Measurements from ENCODE around the gene SGK1. TPM values are rescaled to one million over a fixed set of nuclear protein-coding genes. Genes with fewer than 3 reads are reported as not detected.

The SGK1 gene
- polyA plus RNA-seq, 1 donor (not counting 4 experiments of a cell fraction or from before 2014, with no cell fraction given) = 156 TPM

DNA sequence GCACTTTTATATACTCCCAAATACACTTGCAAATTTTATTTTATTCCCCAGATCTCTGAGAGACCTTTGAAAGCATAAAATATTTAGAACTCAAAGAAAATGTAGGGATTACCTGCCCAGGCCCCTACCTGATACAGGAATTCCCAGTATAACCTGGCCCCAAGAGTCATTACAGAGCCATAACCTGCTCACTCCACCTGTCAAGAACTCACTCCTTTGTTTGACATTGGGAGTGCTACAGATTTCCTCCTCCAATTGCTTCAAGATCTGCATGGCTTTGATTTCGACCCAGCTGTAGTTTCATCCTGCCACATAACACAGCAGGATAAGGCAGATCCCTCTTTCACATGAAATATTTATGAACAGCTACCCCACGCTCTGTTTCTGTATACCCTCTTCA is 169.3 kb downstream of the SGK1 start:
- no peak for FAIRE-seq
- Histone ChIP-seq H2AFZ (ENCODE audit: control insufficient read depth, low read length) (no peak overlapping the region), H3K79me2 (ENCODE audit: control insufficient read depth, insufficient read depth, low read length) (no peaks in the 10 kb centered on the region), H3K4me3 (ENCODE audit: control insufficient read depth in 2 of 3, extremely low read depth in 1 of 3, insufficient read depth in 2 of 3, low read depth in 1 of 3, low read length in 3 of 3) (no peak overlapping the region), H4K20me1 (ENCODE audit: control insufficient read depth, extremely low read depth, insufficient read depth, low read length) (no peaks in the 10 kb centered on the region), H3K9me1 (ENCODE audit: control insufficient read depth, extremely low read depth, insufficient read depth, low read length) (no peaks in the 10 kb centered on the region), H3K27me3 (ENCODE audit: control insufficient read depth, extremely low read depth, insufficient read depth, low read length) (no peaks in the 10 kb centered on the region), H3K9me3 (ENCODE audit: control insufficient read depth, low read depth, low read length) (no peaks in the 10 kb centered on the region), H3K4me2 (ENCODE audit: control insufficient read depth, extremely low read depth, insufficient read depth, low read depth, low read length) (no peak overlapping the region), H3K36me3 (ENCODE audit: control insufficient read depth in 2 of 2, extremely low read depth in 1 of 2, insufficient read depth in 2 of 2, low read length in 2 of 2) (no peaks in the 10 kb centered on the region), H3K9ac (ENCODE audit: control insufficient read depth, extremely low read depth, insufficient read depth, low read length) (no peak overlapping the region), H3K27ac (ENCODE audit: control insufficient read depth, insufficient read depth, low read length) (no peak overlapping the region), H3K4me1 (ENCODE audit: control insufficient read depth, extremely low read depth, insufficient read depth, low read length) (no peaks in the 10 kb centered on the region)
- no peak for DNase-seq (ENCODE audit: low read depth, low spot score)
- dilution Hi-C loops (cut with MboI; ENCODE audit: extremely low pct_ligation_motif_present, low sequenced_read_pairs) = no loop called here
- TF ChIP-seq EZH2 (IDR thresholded peaks at IDR 0.05; ENCODE audit: low read length) = no peak
- TF ChIP-seq, protein P1, sequence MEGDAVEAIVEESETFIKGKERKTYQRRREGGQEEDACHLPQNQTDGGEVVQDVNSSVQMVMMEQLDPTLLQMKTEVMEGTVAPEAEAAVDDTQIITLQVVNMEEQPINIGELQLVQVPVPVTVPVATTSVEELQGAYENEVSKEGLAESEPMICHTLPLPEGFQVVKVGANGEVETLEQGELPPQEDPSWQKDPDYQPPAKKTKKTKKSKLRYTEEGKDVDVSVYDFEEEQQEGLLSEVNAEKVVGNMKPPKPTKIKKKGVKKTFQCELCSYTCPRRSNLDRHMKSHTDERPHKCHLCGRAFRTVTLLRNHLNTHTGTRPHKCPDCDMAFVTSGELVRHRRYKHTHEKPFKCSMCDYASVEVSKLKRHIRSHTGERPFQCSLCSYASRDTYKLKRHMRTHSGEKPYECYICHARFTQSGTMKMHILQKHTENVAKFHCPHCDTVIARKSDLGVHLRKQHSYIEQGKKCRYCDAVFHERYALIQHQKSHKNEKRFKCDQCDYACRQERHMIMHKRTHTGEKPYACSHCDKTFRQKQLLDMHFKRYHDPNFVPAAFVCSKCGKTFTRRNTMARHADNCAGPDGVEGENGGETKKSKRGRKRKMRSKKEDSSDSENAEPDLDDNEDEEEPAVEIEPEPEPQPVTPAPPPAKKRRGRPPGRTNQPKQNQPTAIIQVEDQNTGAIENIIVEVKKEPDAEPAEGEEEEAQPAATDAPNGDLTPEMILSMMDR (optimal IDR thresholded peaks at IDR 0.05 in 1 of 3, IDR thresholded peaks at IDR 0.05 in 1 of 3, conservative IDR thresholded peaks at IDR 0.05 in 1 of 3; ENCODE audit: extremely low read depth in 1 of 3, insufficient read depth in 2 of 3, low read length in 3 of 3) = no peak

- dilution Hi-C loops (cut with MboI; ENCODE audit: extremely low pct_ligation_motif_present, low sequenced_read_pairs) = no loop called here
- H3K4me2 ChIP-seq (ENCODE audit: control insufficient read depth, extremely low read depth, insufficient read depth, low read depth, low read length) = no peak overlapping the region
- H3K9ac ChIP-seq (ENCODE audit: control insufficient read depth, extremely low read depth, insufficient read depth, low read length) = no peak overlapping the region
- H3K4me3 ChIP-seq (ENCODE audit: control insufficient read depth in 2 of 3, extremely low read depth in 1 of 3, insufficient read depth in 2 of 3, low read depth in 1 of 3, low read length in 3 of 3) = no peak overlapping the region
- no peak overlapping the region for H2AFZ ChIP-seq (ENCODE audit: control insufficient read depth, low read length)
- H3K9me1 ChIP-seq (ENCODE audit: control insufficient read depth, extremely low read depth, insufficient read depth, low read length) = no peaks in the 10 kb centered on the region
- DNase-seq (ENCODE audit: low read depth, low spot score) = no peak
- no peak overlapping the region for H3K27ac ChIP-seq (ENCODE audit: control insufficient read depth, insufficient read depth, low read length)
- no peaks in the 10 kb centered on the region for H3K27me3 ChIP-seq (ENCODE audit: control insufficient read depth, extremely low read depth, insufficient read depth, low read length)
- FAIRE-seq = no peak
- TF ChIP-seq, protein P1 (optimal IDR thresholded peaks at IDR 0.05 in 1 of 3, IDR thresholded peaks at IDR 0.05 in 1 of 3, conservative IDR thresholded peaks at IDR 0.05 in 1 of 3; ENCODE audit: extremely low read depth in 1 of 3, insufficient read depth in 2 of 3, low read length in 3 of 3) = no peak
- no peak for TF ChIP-seq EZH2 (IDR thresholded peaks at IDR 0.05; ENCODE audit: low read length)
- no peaks in the 10 kb centered on the region for H3K79me2 ChIP-seq (ENCODE audit: control insufficient read depth, insufficient read depth, low read length)
- H3K4me1 ChIP-seq (ENCODE audit: control insufficient read depth, extremely low read depth, insufficient read depth, low read length) = no peaks in the 10 kb centered on the region
- H3K9me3 ChIP-seq (ENCODE audit: control insufficient read depth, low read depth, low read length) = no peaks in the 10 kb centered on the region
- H3K36me3 ChIP-seq (ENCODE audit: control insufficient read depth in 2 of 2, extremely low read depth in 1 of 2, insufficient read depth in 2 of 2, low read length in 2 of 2) = no peaks in the 10 kb centered on the region
- no peaks in the 10 kb centered on the region for H4K20me1 ChIP-seq (ENCODE audit: control insufficient read depth, extremely low read depth, insufficient read depth, low read length)
Observed at GRCh38 chr6:134147034-134147533, 170.8 kb downstream of the SGK1 start.

Data from keratinocyte (primary cell).